Stimulated activated CD8-positive, alpha-beta memory T cell treated with anti-CD3 and anti-CD28 coated beads, Interleukin-12 subunit alpha, Interleukin-12 subunit beta, amount 100 ng/mL, for 4 hours (primary cell): ENCODE data around the gene PPP2CA.
A peak's percentile ranks its signal among the peaks of the same experiment; 100 is the strongest.
"Not testable (repeated sequence)": the region's sequence is repeated elsewhere in the genome, so short reads cannot be mapped to it uniquely, and the experiment has no call there.

Experiments used
- DNase-seq: peaks from one replicate; pipeline ENCODE4 v3.0.0-alpha.2; 2020; ENCODE audit warnings: low read depth

PPP2CA gene

GRCh38 chr5:134189031-134189430 lies 36.8 kb downstream of the PPP2CA start:
- no peak for DNase-seq

GRCh38 chr5:134188092-134188491 lies 37.8 kb downstream of the PPP2CA start:
- DNase-seq: no peak

GRCh38 chr5:134184155-134185135 lies 41.4 kb downstream of the PPP2CA start:
- DNase-seq: peak; percentile 48

- DNase-seq: no peak
Observed at GRCh38 chr5:134183481-134183880, 42.4 kb downstream of the PPP2CA start.

GRCh38 chr5:134178096-134178419 lies 47.8 kb downstream of the PPP2CA start:
- no peak for DNase-seq

GRCh38 chr5:134177369-134178095 lies 48.3 kb downstream of the PPP2CA start:
- DNase-seq: no peak

- peak; percentile 76 for DNase-seq
Observed at GRCh38 chr5:134176511-134177368, 49.1 kb downstream of the PPP2CA start, which contains the start of gene SKP1. TSS of gene SKP1 (minus strand) at chr5:134176950. CDS start at chr5:134174022, 2,928 bp downstream.

GRCh38 chr5:134175921-134176510 lies 49.9 kb downstream of the PPP2CA start:
- no peak for DNase-seq

GRCh38 chr5:134174841-134175839 lies 50.7 kb downstream of the PPP2CA start:
- DNase-seq: no peak

- no peak for DNase-seq
Observed at GRCh38 chr5:134171972-134172371, 53.9 kb downstream of the PPP2CA start.

- DNase-seq: no peak
Observed at GRCh38 chr5:134162592-134162991, 63.3 kb downstream of the PPP2CA start.

GRCh38 chr5:134161513-134162395 lies 64.1 kb downstream of the PPP2CA start:
- DNase-seq: no peak

- DNase-seq: no peak
Observed at GRCh38 chr5:134153657-134154056, 72.2 kb downstream of the PPP2CA start.

GRCh38 chr5:134153241-134153640 lies 72.6 kb downstream of the PPP2CA start:
- DNase-seq: no peak

- DNase-seq: not testable (repeated sequence)
Observed at GRCh38 chr5:134152173-134152832, 73.6 kb downstream of the PPP2CA start.

GRCh38 chr5:134151723-134152122 lies 74.2 kb downstream of the PPP2CA start:
- no peak for DNase-seq

GRCh38 chr5:134149571-134150303 lies 76.1 kb downstream of the PPP2CA start:
- no peak for DNase-seq

- DNase-seq: no peak
Observed at GRCh38 chr5:134148986-134149539, 76.8 kb downstream of the PPP2CA start.
